Embryonic facial prominence (tissue), 1 donor: ENCODE data around the gene NFIL3.
A peak's percentile ranks its signal among the peaks of the same experiment; 100 is the strongest.
"Not testable (repeated sequence)": the region's sequence is repeated elsewhere in the genome, so short reads cannot be mapped to it uniquely, and the experiment has no call there.

Source experiments
- DNase-seq: peaks from one replicate; pipeline ENCODE4 v3.0.0-alpha.2; 2016; ENCODE audit errors: extremely low spot score

NFIL3 gene, protein sequence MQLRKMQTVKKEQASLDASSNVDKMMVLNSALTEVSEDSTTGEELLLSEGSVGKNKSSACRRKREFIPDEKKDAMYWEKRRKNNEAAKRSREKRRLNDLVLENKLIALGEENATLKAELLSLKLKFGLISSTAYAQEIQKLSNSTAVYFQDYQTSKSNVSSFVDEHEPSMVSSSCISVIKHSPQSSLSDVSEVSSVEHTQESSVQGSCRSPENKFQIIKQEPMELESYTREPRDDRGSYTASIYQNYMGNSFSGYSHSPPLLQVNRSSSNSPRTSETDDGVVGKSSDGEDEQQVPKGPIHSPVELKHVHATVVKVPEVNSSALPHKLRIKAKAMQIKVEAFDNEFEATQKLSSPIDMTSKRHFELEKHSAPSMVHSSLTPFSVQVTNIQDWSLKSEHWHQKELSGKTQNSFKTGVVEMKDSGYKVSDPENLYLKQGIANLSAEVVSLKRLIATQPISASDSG

GRCh38 chr9:91423785-91424402 is at the start of gene NFIL3:
Gene NFIL3, minus strand, starts transcription at chr9:91423832. Its CDS starts 13,098 bp downstream, at chr9:91410734.
- DNase-seq = peak; percentile 65

DNA sequence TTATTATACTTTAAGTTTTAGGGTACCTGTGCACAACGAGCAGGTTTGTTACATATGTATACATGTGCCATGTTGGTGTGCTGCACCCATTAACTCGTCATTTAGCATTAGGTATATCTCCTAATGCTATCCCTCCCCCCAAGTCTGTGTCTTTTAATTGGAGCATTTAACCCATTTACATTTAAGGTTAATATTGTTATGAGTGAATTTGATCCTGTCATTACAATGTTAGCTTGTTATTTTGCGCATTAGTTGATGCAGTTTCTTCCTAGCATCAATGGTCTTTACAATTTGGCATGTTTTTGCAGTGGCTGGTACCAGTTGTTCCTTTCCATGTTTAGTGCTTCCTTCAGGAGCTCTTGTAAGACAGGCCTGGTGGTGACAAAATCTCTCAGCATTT is 47.9 kb upstream of the NFIL3 start:
- not testable (repeated sequence) for DNase-seq

- DNase-seq = no peak
Measured at GRCh38 chr9:91465420-91465819, 41.8 kb upstream of the NFIL3 start.

GRCh38 chr9:91458906-91459305 is 35.3 kb upstream of the NFIL3 start:
- no peak for DNase-seq

GRCh38 chr9:91452844-91453243 is 29.2 kb upstream of the NFIL3 start:
- DNase-seq = no peak

DNA sequence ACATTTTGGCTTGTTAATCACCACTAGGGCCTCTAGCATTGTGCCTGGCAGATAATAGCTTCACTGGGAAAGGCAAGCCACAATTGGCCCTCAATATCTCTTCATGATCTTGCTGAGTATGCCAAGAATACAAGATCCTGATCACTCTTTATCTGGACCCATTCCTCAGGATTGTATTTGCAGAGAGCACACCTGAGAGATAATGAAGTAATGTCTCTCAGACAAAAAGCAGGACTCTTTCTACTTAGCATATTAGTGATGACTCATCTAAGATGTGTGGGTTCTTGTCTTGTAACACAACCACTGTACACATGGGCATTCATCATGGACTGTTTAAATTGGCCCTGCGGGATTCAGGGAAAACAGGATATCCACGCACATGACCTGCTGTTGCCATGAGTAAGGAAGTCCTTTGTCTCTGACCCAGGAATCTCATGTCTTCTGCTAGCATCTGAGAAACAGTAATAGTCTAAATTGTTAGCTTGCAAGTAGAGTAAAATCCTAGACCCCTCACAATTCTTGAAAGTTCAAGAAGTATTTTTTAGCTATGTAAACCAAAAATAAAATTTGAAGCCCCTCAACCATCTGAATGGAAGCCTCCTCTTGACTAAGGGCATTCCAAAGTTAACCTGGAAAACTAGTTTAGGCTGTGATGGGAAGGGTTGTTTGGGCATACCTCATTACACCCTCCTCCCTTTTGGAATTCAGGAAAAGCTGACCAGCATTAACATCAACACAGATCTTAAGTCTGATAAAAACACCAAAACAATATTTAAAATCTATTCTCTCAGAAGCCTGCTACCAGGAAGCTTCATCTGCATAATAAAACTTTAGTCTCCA is 28.0 kb upstream of the NFIL3 start:
- no peak for DNase-seq

DNA sequence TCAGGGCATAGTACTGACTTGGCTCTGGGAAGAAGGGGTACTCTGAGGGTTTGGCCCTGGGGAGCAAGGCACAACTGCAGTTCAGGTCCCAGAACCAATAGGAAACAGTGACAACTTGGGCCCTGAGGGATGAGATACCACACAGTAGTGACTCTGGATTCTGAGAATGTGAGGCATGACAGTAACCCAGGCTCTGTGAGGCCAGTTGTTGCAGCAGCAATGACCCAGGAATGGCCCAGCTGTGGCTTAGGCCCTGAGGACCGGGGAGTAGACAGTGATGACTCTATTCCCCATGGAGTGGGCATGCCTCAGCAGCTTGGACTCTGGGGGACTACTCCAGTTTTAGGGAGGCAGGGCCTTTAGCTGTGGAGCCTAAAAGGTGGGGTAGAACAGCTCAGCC is 21.5 kb upstream of the NFIL3 start:
- DNase-seq = no peak

- no peak for DNase-seq
Measured at GRCh38 chr9:91443994-91444392, 20.4 kb upstream of the NFIL3 start.

DNA sequence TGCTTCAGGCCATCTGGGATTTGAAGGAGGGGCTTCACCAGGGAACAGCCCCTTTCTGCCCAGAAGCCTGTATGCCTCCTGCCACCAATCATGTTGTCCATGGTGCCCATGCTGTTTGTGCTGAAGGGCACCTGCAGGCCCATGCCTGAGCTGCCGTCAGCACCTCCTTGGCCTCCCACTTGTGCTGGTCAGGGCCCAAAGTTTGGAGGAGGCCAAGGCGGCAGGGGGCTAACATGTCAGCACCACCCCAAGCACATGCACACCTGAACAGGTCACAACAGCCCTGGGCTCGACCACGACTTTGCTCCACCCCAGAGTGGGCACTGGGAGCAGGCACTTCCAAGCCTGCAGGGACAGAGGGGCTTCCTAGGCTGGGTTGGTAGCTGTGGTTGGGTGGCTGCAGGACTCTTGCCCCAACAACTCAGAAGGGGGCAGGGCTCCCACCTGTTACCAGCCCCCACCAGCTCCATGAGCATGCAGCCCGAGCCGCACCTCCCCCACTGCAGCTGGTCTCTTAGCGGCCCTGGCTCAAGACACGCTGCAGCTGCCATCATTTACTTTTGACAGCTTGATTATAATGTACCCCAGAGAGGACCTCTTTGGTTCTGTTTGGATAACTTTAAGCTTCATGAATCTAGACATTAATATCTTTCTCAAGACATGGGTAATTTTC is 19.8 kb upstream of the NFIL3 start:
- DNase-seq = no peak

- no peak for DNase-seq
Measured at GRCh38 chr9:91436841-91437240, 13.2 kb upstream of the NFIL3 start.

GRCh38 chr9:91433180-91433579 is 9.5 kb upstream of the NFIL3 start:
- DNase-seq = no peak

- DNase-seq = no peak
Measured at GRCh38 chr9:91431485-91431884, 7.9 kb upstream of the NFIL3 start.

DNA sequence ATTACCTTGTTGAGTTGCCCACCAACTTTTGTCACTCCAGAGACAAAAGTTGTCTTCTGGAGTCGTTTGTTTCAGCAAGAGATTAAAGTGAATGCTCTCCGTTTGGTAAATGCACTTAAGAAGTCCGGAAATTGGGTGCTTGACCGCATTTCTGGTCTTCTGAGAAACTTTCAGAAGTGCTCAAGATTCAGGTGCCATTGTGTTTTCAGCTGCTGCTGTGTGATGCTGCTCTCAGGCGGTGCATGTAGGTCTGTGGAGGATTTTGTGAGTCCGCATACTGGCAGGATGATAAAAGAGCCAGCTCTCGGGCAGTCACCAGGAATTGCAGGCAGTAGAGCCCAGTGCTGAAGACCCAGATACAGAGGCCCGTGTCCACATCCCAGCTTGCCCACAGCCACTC is 5.9 kb upstream of the NFIL3 start:
- no peak for DNase-seq

DNA sequence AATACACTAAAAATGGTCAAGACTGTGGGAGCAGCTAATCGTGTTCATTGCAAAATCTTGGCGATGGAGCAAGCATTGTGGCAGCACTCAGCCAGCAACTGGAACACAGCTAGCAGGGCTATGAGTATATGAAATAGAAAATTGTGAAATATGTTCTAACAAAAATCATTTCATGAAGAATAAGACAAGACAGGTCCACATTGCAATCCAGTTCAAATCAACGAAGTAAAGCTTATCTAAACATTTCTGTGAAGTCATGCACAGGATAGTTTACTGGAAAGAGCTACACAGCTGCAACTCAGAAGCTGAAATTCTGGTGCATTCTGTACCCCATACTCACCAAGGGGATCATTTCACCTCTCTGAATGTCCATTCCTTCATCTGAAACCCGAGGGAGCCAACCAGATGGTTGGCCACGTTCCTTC is 5.3 kb upstream of the NFIL3 start:
- no peak for DNase-seq

DNA sequence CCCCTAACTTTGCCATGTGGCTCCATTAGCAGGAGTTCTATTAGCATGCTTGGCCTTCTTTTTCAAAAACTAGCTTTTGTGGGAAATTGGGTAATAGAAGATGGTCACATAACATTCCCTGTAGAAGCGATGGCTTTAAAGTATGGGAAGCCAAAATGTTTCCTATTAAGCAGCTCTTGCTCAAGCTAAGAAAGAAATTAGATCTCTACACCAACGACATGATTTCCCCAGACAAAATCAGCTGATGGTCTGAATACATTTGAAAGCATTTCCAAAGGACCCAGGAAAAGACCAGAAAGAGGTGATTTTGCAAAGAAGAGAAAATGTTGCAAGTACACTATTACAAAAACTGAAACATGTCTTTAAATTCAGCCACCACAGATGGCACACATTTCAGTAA is 4.8 kb upstream of the NFIL3 start:
- no peak for DNase-seq

DNA sequence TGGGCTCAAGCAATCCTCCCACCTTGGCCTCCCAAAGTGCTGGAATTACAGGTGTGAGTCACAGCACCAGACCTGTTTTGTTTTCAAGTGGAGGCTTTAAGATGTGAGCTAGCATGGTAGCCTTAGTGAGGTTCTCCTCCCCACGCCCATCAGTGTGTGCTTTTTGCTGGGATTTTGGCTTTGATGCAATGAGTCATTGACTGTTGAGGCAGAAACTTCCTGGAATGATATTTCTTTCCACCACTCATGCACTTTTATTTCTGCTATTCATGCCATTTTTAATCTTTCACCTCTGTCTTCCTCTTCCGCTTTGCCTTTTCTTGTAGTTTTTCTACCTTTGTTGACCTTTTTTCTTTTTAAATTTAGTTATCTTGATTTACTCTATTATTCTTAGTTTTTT is 4.2 kb upstream of the NFIL3 start:
- no peak for DNase-seq

GRCh38 chr9:91426123-91426745 is 2.6 kb upstream of the NFIL3 start:
- no peak for DNase-seq

GRCh38 chr9:91425271-91425670 is 1.6 kb upstream of the NFIL3 start:
- no peak for DNase-seq

DNA sequence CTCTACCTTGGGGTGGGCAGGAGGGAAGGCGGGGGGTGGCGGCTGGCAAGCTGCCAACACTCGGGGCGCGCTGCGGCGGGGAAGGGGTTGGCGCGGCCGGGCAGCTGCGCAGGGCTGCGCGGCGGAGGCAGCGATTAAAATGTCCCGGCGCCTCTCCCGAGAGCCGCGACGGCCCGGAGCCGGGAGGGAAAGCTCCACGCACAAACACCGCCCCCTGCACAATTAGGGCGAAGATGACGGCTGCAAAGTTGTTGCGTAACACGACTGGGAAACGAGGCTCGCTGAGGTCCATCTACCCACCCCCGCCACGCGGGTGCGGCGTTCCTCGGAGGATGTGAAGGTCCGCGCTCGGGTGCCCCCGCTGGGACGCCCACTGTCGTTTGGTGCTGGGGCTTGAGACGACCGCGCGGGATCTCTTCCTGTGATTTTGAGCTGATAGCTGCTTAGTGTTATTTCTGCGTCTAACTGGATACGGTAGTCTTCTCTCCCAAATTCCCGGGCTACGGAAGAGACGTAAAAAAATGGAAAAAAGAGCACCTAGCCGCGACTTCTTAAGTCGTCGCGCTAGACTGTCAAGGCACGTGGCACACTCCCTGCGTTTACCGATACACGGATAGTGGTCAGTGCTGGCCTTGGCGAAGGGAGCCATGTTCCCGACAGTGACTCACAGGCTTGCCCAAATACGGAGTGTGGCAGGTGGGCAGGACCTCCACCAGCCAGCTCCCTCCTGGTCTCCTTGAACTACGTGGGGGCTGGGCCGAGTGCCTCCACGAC is 958 bp upstream of the NFIL3 start:
- peak; percentile 23 for DNase-seq
